ENCODE results near the gene PTCD3.

PTCD3 gene

DNA sequence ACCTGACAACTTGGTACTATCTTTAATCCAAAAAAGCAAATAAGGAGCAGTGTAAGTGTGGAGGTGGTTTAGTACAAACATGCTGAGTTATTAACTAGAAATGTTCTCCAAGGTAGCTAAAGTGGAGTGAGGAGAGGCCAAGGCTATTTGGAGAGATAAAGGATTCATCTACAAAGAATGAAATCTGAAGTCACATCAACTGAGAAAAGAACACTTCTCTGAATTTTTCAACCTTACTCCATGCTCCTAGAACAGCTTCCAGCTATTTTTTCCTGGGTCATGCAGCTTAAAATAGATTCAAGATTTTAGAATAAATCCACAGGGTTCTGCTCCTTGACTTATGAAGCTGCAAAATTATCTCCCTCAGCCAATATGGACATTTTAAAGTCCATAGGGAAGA, 70.6 kb downstream of the PTCD3 start:
- H3K9me3 ChIP-seq = no peaks in the 10 kb centered on the region
- H3K27me3 ChIP-seq = no peaks in the 10 kb centered on the region
- H3K36me3 ChIP-seq = peaks cover 14% of the 10 kb centered on the region

DNA sequence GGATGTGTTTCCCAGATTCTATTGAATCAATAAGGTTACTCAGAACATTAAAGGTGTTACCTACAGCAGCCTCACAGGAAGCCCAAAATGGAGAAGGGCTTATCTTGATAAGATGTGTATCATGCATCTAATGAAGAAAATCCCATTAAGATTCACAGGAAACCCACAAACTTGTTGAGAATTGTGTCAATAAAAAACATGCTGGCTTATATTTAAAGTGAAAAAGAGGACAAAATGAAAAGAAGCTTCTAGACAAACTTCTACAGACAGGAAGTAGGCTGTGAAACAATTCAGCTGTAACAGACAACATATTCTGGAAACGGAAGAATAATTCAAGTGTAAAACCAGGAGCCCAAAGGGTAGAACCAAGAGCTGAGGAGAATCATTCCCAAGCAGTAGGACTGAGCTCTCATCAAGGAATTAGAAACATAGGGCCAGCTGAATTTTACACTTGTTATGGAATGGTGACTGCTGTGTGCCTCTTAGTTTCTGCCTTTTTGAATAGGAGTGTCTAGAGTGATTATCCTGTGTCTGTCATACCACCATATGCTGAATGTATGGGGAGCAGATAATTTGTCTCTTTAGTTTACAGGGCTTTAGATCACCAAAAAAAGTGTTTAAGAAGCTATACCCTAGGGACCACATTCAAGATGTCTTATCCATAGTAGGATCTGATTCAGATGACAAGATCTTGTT, 79.6 kb downstream of the PTCD3 start:
- TF ChIP-seq, protein P1, sequence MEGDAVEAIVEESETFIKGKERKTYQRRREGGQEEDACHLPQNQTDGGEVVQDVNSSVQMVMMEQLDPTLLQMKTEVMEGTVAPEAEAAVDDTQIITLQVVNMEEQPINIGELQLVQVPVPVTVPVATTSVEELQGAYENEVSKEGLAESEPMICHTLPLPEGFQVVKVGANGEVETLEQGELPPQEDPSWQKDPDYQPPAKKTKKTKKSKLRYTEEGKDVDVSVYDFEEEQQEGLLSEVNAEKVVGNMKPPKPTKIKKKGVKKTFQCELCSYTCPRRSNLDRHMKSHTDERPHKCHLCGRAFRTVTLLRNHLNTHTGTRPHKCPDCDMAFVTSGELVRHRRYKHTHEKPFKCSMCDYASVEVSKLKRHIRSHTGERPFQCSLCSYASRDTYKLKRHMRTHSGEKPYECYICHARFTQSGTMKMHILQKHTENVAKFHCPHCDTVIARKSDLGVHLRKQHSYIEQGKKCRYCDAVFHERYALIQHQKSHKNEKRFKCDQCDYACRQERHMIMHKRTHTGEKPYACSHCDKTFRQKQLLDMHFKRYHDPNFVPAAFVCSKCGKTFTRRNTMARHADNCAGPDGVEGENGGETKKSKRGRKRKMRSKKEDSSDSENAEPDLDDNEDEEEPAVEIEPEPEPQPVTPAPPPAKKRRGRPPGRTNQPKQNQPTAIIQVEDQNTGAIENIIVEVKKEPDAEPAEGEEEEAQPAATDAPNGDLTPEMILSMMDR (IDR thresholded peaks at IDR 0.05; ENCODE audit: low read depth, low read length) = no peak
- Histone ChIP-seq H3K9me3 (no peaks in the 10 kb centered on the region), H3K4me1 (no peaks in the 10 kb centered on the region; the same call in 1 of the 2 replicates), H3K36me3 (peaks cover 8% of the 10 kb centered on the region; the same call in 1 of the 2 replicates), H3K27me3 (no peaks in the 10 kb centered on the region), H3K4me3 (ENCODE audit: low read depth, low read length) (no peak overlapping the region)
- DNase-seq = no peak

More for the DNA sequence above, 70.6 kb downstream of the PTCD3 start:
- H3K4me3 ChIP-seq (ENCODE audit: low read depth, low read length) = no peak overlapping the region
- no peak for DNase-seq
- no peaks in the 10 kb centered on the region for H3K4me1 ChIP-seq
- TF ChIP-seq, protein P1 (IDR thresholded peaks at IDR 0.05; ENCODE audit: low read depth, low read length) = no peak

DNA sequence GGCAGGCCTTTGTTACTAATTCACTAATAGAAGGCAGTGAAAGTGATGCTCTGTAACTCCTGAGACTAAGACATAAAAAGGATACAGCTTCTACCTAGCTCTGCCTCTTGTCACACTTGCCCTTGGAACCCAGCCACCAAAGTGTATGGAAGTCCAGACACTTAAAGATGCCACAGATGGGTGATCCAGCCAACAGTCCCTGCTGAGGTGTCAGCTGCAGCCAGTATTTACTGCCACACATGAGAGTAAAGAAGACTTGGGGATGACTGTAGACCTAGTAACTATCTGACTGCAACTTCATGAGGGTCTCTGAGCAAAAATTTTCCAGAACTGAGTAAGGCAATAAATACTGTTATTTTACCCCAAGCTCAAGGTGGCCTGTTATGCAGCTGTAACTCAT, 80.4 kb downstream of the PTCD3 start:
- TF ChIP-seq, protein P1 (IDR thresholded peaks at IDR 0.05; ENCODE audit: low read depth, low read length) = no peak
- Histone ChIP-seq H3K36me3 (peaks cover 8% of the 10 kb centered on the region; the same call in 1 of the 2 replicates), H3K27me3 (no peaks in the 10 kb centered on the region), H3K4me1 (no peaks in the 10 kb centered on the region; the same call in 1 of the 2 replicates), H3K4me3 (ENCODE audit: low read depth, low read length) (no peak overlapping the region), H3K9me3 (no peaks in the 10 kb centered on the region)
- no peak for DNase-seq

DNA sequence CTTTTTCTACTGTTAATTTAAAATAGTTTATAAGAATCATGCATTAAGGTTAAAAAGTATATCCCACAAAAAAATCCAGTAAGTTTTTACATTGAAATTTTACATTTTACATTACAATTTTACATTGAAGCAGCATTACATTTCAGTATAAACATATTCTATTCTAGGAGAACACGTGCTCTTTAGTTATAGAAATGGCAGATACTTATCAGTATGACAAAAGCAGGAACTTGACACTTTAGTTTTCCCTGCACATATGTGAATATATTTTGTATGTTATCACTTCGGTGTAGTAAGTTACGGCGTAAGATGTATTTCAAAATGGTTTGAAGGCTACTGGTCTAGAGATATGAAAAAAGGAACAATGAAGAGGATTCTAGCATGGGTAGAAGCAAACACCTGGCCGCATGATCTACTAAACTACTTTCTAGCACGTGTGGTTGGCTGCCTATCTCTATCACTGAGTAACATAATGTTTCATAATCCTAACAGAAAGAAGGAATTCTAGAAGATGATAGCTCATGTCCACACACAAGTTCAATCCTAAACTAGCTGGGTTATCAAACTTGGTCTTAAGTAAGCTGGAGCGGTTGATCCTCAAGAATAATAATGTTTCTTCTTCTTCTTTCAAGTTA, 83.9 kb downstream of the PTCD3 start:
- H3K4me1 ChIP-seq = no peaks in the 10 kb centered on the region; the same call in 1 of the 2 replicates
- no peak overlapping the region for H3K4me3 ChIP-seq (ENCODE audit: low read depth, low read length)
- no peak for DNase-seq
- no peaks in the 10 kb centered on the region for H3K27me3 ChIP-seq
- H3K36me3 ChIP-seq = peaks cover 8% of the 10 kb centered on the region; the same call in 1 of the 2 replicates
- no peaks in the 10 kb centered on the region for H3K9me3 ChIP-seq
- TF ChIP-seq, protein P1 (IDR thresholded peaks at IDR 0.05; ENCODE audit: low read depth, low read length) = no peak

Data from BE2C (cell line).